Right renal pelvis (tissue), 4 donors: ENCODE measurements around the gene DHH. TPM values are rescaled to one million over a fixed set of nuclear protein-coding genes. Genes with fewer than 3 reads are reported as not detected.

ENCODE experiments used
- DNase-seq, 4 donors: peaks; one replicate each; pipeline ENCODE4 v3.0.0-alpha.2; 2013; ENCODE audit warnings: low read depth in 4 of 4, low spot score in 3 of 4, missing footprints in 1 of 4
- polyA plus RNA-seq, 4 donors: library from polyadenylated mRNA; unstranded; fragments of 120-200 nt; gene quantifications; one replicate each; pipeline ENCODE4 v1.2.1, GENCODE V29; 2013; ENCODE audit not compliant: insufficient read length in 4 of 4

Gene DHH
- polyA plus RNA-seq, 4 donors = 0.37 to 1.0 (median 0.42) TPM

GRCh38 chr12:49109641-49110463, 15.3 kb upstream of the DHH start:
- DNase-seq = no peak

- no peak for DNase-seq
Observed at GRCh38 chr12:49108958-49109404, 14.4 kb upstream of the DHH start.

- no peak for DNase-seq
Observed at GRCh38 chr12:49105504-49106084, 11.0 kb upstream of the DHH start.

GRCh38 chr12:49104822-49105221, 10.2 kb upstream of the DHH start:
- DNase-seq = no peak

GRCh38 chr12:49100380-49100779, 5.8 kb upstream of the DHH start:
- no peak for DNase-seq

GRCh38 chr12:49098703-49099102, 4.1 kb upstream of the DHH start:
- DNase-seq = no peak

GRCh38 chr12:49098035-49098451, 3.4 kb upstream of the DHH start:
- no peak for DNase-seq

- DNase-seq = no peak
Observed at GRCh38 chr12:49097381-49097780, 2.8 kb upstream of the DHH start.

GRCh38 chr12:49094975-49095365, 369 bp upstream of the DHH start:
- DNase-seq = no peak

GRCh38 chr12:49093792-49094159, 825 bp downstream of the DHH start:
- no peak for DNase-seq

GRCh38 chr12:49092816-49093406, 1.7 kb downstream of the DHH start:
- DNase-seq = no peak

GRCh38 chr12:49092086-49092815, 2.4 kb downstream of the DHH start:
- no peak for DNase-seq

- DNase-seq = no peak
Observed at GRCh38 chr12:49091836-49092085, 2.8 kb downstream of the DHH start.

- DNase-seq = no peak
Observed at GRCh38 chr12:49091056-49091835, 3.4 kb downstream of the DHH start.

- no peak for DNase-seq
Observed at GRCh38 chr12:49089821-49090773, 4.5 kb downstream of the DHH start.

GRCh38 chr12:49088932-49089330, 5.7 kb downstream of the DHH start:
- no peak for DNase-seq

GRCh38 chr12:49088150-49088931, 6.3 kb downstream of the DHH start:
- DNase-seq = peak in 2 of 4 donors; percentile 70 to 76

GRCh38 chr12:49086116-49086515, 8.5 kb downstream of the DHH start:
- DNase-seq = no peak

- DNase-seq = no peak
Observed at GRCh38 chr12:49084438-49084837, 10.2 kb downstream of the DHH start.
